Measurements from ENCODE around the gene SYTL4. TPM values are rescaled to one million over a fixed set of nuclear protein-coding genes. Genes with fewer than 3 reads are reported as not detected.
"Not testable (repeated sequence)": the region's sequence is repeated elsewhere in the genome, so short reads cannot be mapped to it uniquely, and the experiment has no call there.

The SYTL4 gene
- not detected for total RNA-seq

DNA sequence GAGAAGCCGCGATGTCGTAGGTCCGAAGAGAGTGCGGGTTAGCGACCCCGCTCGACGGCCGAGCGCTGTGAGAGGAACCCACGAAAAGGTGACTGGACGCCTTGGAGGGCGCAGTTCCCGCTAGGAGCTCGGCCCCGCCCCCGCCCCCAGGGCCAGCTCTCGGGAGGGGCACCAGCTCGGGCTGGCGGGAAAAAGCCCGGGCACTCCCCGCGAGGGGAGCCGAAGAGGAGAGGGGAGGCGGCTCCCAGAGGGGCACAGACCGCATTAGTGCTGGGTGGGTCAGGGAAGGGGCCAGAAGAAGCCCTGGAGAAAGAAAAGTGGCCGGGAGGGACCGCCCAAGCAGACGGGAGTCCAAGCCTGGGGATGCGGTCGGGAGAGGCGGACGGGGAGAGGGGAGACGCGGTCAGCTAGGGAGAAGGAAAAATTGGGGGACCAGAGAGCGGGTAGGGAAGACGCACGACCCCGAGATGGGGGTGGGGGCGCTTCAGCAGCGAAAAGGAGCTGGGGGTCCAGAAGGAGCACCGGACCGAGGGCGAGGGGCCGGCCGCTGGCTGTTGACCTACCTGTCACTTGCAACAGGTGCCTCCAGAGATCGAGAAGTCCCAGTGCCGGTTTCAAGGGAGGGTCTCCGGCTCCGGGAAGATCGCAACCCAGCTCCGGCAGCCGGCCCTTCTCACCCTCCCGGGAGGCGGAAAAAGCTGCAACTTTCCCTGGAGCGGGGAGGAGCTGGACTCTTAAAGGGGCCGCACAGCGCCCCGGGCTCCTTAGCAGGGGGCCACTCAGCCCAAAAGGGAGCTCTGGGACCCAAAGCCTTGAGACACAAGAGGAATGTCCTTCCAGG lies at the start of gene SYTL4:
Gene SYTL4, minus strand, starts transcription at position 681 of the 841 bp plus-strand sequence. CDS start 30,084 bp downstream, outside the sequence.
- no peak for DNase-seq

DNA sequence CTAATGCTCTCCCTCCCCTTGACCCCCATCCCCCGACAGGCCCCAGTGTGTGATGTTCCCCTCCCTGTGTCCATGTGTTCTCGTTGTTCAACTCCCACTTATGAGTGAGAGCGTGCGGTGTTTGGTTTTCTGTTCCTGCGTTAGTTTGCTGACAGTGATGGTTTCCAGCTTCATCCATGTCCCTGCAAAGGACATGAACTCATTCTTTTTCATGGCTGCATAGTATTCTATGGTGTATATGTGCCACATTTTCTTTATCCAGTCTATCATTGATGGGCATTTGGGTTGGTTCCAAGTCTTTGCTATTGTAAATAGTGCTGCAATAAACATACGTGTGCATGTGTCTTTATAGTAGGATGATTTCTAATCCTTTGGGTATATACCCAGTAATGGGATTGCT lies 37.5 kb upstream of the SYTL4 start:
- not testable (repeated sequence) for DNase-seq

DNA sequence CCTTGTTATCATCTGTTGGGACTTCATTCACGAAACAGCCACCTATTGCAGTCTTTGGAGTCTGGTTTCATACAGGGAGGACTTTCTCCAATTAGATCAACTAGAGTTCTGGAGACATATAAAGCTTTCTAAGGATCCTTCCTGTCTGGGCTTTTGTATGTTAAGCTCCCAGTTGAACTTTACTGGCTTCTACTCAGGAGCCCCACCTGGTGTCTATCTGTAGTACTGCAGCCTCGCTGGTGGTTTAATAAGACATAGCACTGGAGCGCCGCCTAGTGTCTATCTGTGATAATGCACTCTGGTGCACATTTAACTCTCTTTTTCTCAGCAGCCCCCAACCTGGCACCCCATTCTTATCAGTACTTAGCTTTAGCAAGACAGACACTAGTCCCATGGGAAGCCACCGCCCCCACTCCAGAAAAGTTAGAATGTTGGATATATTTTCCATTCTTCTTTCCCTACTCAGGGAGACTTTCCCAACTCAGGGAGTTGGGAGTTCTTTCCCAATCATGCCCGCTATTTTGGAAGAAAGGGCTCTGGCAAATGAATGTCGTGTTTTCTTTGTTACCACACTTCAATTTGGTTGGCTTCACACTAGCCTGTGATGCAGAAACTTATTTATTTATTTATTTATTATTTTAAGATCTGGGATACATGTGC lies 36.9 kb upstream of the SYTL4 start:
- DNase-seq = peak; percentile 87

DNA sequence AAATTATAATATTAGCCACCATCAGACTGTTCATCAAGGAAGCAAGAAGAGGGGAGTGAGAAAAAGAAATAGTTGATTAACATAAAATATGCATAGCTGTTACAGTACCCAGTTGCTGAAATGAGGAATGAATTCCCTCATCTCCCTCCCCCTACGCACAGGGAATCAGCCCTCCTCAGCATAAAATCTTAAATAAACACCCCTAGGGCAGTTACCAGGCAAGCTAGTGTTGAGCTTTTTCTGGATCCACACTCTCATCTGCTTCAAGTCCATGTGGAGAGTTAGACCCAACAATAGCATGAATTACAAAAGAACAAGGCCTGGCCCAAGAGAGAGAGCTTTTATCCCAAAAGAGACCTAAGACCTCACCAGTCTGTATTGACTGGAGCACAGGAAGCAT lies 19.0 kb upstream of the SYTL4 start:
- DNase-seq = no peak

DNA sequence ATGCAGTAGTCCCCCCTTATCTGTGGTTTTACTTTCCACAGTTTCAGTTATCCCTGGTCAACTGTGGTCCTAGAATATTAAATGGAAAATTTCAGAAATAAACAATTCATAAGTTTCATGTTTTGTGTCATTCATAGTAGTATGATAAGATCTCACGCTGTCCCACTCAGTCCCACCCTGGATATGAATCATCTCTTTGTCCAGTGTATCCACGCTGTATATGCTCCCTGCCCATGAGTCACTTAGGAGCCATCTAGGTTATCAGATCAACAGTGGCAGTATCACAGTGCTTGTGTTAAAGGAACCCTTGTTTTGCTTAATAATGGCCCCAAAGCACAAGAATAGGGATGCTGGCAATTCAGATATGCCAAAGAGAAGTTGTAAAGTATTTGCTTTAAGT lies 16.2 kb upstream of the SYTL4 start:
- DNase-seq = no peak

- DNase-seq = no peak
Measured at GRCh38 chrX:100747703-100748102, 15.8 kb upstream of the SYTL4 start.

- no peak for DNase-seq
Measured at GRCh38 chrX:100747090-100747489, 15.2 kb upstream of the SYTL4 start.

GRCh38 chrX:100745806-100746537 lies 14.1 kb upstream of the SYTL4 start:
- DNase-seq = no peak

- no peak for DNase-seq
Measured at GRCh38 chrX:100745205-100745604, 13.3 kb upstream of the SYTL4 start.

GRCh38 chrX:100743009-100743607 lies 11.2 kb upstream of the SYTL4 start:
- DNase-seq = no peak

DNA sequence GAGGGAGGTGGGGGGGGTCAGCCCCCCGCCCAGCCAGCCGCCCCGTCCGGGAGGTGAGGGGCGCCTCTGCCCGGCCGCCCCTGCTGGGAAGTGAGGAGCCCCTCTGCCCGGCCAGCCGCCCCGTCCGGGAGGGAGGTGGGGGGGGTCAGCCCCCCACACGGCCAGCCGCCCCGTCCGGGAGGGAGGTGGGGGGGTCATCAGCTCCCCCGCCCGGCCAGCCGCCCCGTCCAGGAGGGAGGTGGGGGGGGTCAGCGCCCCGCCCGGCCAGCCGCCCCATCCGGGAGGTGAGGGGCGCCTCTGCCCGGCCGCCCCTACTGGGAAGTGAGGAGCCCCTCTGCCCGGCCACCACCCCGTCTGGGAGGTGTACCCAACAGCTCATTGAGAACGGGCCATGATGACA lies 7.9 kb downstream of the SYTL4 start:
- not testable (repeated sequence) for DNase-seq

GRCh38 chrX:100721328-100721727 lies 10.6 kb downstream of the SYTL4 start:
- no peak for DNase-seq

- DNase-seq = no peak
Measured at GRCh38 chrX:100720301-100720700, 11.6 kb downstream of the SYTL4 start.

- DNase-seq = no peak
Measured at GRCh38 chrX:100719139-100719538, 12.8 kb downstream of the SYTL4 start.

DNA sequence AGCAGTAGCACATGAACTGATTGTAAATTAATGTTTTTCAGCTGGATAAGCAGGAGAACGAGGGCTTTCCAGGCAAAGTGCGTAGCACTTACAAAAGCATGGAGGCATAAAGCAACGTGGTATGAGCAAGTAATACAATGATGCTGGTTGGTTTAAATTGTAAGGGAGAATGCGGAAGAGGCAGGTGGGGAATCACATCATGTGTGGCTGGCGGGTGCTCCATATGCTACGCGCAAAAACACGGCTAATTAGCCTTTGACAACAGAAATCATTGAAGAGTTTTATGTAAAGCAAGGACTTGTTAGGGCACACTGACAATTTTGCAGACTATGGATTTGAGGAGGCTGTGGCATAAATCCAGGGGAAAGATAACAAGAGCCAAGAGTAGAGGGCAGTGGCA lies 14.6 kb downstream of the SYTL4 start:
- DNase-seq = no peak

GRCh38 chrX:100710816-100711215 lies 21.1 kb downstream of the SYTL4 start:
- no peak for DNase-seq

DNA sequence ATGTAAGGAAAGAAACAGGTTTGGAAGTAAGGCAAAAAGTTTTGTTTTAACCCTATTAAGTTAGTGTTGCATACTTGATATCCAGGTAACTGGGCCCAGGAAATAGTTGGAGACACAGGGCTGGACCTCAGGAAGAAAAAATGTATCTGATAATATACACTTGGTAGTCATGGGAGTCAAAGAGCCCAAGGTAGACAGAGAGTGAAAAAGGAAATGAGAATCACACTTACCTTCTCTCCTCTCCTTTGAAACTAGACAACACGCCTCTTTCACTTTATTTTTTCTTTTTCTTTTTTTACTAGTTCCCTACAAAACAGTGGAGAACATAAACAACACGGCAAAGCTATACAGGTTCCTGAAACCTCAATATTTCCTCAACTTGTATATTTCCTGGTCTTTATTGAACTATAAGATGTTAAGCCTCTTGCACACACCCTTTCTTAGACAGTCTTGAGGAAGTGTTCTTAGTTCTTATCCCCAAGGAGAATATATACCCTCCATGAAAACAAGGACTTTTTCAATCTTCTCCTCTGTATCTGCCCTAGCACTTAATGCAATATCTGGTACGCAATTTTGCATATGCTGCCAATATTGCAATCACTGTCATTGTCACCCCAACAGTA lies 27.2 kb downstream of the SYTL4 start:
- DNase-seq = no peak

DNA sequence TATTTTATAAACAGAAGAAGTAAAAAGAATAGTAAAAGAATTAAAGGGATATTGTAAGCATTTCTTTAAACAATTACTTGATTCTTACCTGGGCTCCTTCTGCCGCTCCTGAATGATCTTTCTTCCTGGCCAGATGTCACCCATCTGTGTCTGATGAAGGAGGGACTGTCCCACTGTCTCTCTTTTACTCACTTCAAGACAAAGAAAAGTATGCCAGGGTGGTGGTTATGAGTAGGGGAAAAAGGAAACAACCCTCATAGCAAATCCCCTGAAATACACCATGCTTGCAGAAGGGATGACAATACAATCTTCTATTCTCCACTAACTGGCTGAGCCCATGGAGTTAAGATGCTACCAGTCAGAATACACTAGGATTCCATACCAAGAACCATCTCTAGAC lies 31.1 kb downstream of the SYTL4 start:
- DNase-seq = no peak

- DNase-seq = no peak
Measured at GRCh38 chrX:100698551-100698950, 33.4 kb downstream of the SYTL4 start.

DNA sequence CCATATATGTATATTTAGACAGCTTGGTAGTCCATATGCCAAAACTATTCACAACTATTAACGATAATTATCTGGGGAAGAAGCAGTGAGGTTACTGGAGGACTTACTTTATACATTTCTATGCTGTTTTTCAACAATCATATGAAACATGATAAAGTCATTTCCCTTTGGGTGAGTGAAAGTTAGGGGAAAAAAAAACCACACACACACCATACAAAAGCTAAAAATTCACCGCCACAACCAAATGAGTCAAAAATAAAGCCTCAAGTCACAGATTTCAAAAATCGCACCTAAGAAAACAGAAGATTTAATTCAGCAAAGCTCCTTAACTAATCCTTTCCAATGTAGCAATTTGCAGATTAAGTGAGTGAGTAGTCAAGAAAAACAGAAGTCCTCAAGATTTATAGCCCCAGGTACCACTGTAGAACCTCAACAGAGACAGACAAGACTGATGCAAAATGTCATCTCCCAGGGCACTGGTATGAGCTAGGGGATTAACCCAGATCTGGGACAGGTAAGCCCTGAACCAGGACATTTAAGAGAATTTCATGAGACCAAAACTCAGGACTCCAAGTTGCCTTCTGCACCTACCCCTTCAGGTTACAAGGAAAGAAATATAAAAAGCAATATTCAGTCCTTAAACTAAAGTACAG lies 35.1 kb downstream of the SYTL4 start:
- DNase-seq = no peak

DNA sequence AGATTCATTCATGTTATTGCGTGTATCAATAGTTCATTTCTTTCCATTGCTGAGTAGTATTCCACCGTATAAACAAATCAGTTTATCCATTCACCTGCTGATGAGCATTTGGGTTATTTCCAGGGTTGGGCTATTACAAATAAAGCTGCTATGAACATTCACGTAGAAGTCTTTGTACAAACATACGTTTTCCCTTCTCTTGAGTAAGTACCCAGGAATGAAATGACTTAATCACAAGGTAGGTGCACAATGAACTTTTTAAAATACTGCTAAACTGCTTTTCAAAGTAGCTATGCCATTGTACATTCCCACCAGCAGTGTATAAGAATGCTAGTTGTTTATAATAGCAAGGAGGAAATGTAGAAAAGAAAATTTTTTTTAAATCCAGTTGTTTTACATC lies 35.9 kb downstream of the SYTL4 start:
- no peak for DNase-seq

GRCh38 chrX:100695302-100695701 lies 36.6 kb downstream of the SYTL4 start:
- no peak for DNase-seq

Data from effector CD4-positive, alpha-beta T cell (primary cell).